Adrenal gland (tissue), 5 donors: ENCODE measurements around the gene TENM4.

ENCODE experiments used
- POLR2A ChIP-seq, 2 donors: fragments of 450-650 bp; IDR thresholded peaks; one replicate each; pipeline ENCODE4 v1.6.1; 2017; ENCODE audit warnings: antibody characterized with exemption in 2 of 2, mild to moderate bottlenecking in 2 of 2, moderate library complexity in 1 of 2
- TF ChIP-seq, protein P1 (sequence below), 6 experiments: fragments of 450-650 bp in 4 of 6; fragments of 200-600 bp in 2 of 6; sonication (generic) in 1 of 6; IDR thresholded peaks; 1 replicate in 5 of 6; 2 replicates in 1 of 6; pipeline versions ENCODE4 v1.5.1 to v1.8.0; 2016 to 2021; ENCODE audit warnings: antibody characterized with exemption in 6 of 6, mild to moderate bottlenecking in 2 of 6, moderate library complexity in 1 of 6
- donor health status: DM: no; HTN: no; CAD: no.

DNA sequence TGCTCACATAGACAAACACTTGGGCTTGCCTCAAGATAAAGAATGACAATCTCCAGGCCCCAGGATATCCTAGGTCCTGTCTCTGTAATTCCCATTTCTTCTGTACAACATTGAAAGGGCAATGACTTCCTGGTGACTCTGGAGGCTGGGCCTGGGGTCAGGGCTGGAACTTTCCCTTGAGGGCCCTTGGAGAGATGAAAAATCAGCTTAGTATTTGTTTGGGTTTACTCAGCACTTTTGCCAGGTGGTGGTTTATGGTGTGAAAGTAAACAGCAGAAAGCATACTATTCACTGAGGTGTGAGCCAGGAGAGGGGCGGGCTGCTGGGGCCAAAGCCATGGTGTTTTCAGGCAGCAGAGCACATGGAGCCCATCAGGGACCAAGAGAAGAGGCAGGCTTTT lies 651.5 kb downstream of the TENM4 start:
- TF ChIP-seq, protein P1, sequence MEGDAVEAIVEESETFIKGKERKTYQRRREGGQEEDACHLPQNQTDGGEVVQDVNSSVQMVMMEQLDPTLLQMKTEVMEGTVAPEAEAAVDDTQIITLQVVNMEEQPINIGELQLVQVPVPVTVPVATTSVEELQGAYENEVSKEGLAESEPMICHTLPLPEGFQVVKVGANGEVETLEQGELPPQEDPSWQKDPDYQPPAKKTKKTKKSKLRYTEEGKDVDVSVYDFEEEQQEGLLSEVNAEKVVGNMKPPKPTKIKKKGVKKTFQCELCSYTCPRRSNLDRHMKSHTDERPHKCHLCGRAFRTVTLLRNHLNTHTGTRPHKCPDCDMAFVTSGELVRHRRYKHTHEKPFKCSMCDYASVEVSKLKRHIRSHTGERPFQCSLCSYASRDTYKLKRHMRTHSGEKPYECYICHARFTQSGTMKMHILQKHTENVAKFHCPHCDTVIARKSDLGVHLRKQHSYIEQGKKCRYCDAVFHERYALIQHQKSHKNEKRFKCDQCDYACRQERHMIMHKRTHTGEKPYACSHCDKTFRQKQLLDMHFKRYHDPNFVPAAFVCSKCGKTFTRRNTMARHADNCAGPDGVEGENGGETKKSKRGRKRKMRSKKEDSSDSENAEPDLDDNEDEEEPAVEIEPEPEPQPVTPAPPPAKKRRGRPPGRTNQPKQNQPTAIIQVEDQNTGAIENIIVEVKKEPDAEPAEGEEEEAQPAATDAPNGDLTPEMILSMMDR (IDR thresholded peaks at IDR 0.05) = no peak
- no peak for TF ChIP-seq POLR2A (IDR thresholded peaks at IDR 0.05)
